Thyroid gland (tissue), 4 donors: ENCODE measurements around the gene ZDHHC5. TPM values are rescaled to one million over a fixed set of nuclear protein-coding genes. Genes with fewer than 3 reads are reported as not detected.
"Not testable (repeated sequence)": the region's sequence is repeated elsewhere in the genome, so short reads cannot be mapped to it uniquely, and the experiment has no call there.

Experiments
- DNase-seq, 2 donors: peaks; one replicate each; pipeline ENCODE4 v3.0.0-alpha.2; 2019
- H3K27ac ChIP-seq, 3 donors: fragments of 200-600 bp; sonication (generic); 1 replicate in 2 of 3; 2 replicates in 1 of 3; pipeline ENCODE4 v1.5.1; 2016 to 2019; ENCODE audit warnings: mild to moderate bottlenecking in 1 of 3, moderate library complexity in 1 of 3
- H3K27me3 ChIP-seq: fragments of 200-600 bp; sonication (generic); one replicate; pipeline ENCODE4 v1.5.1; 2019
- H3K36me3 ChIP-seq, 2 donors: fragments of 200-600 bp; sonication (generic); one replicate each; pipeline ENCODE4 v1.5.1; 2016 to 2019
- H3K4me1 ChIP-seq, 2 donors: fragments of 200-600 bp; sonication (generic); one replicate each; pipeline ENCODE4 v1.5.1; 2017 to 2019
- H3K4me3 ChIP-seq, 3 donors: fragments of 200-600 bp; sonication (generic); replicated peaks in 1 of 3; 1 replicate in 2 of 3; 2 replicates in 1 of 3; pipeline ENCODE4 v1.5.1; 2016; ENCODE audit warnings: mild to moderate bottlenecking in 1 of 3
- H3K9me3 ChIP-seq: fragments of 200-600 bp; sonication (generic); one replicate; pipeline ENCODE4 v1.5.1; 2017
- CTCF ChIP-seq, 6 experiments: fragments of 200-600 bp in 3 of 6; fragments of 450-650 bp in 3 of 6; sonication (generic) in 3 of 6; IDR thresholded peaks; one replicate each; pipeline ENCODE4 v1.5.1; 2016 to 2019; ENCODE audit warnings: antibody characterized with exemption in 6 of 6, mild to moderate bottlenecking in 2 of 6, inconsistent platforms in 1 of 6, moderate library complexity in 1 of 6
- POLR2A ChIP-seq, 2 donors: fragments of 450-650 bp; IDR thresholded peaks; one replicate each; pipeline ENCODE4 v1.6.1; 2017; ENCODE audit warnings: antibody characterized with exemption in 2 of 2, mild to moderate bottlenecking in 2 of 2, moderate library complexity in 1 of 2
- WGBS, 2 donors: methylation state at CpG; one replicate each; pipeline ENCODE4 v1.1.5; 2017; 5-methylcytosine and 5-hydroxymethylcytosine counted together
- intact Hi-C: fragments of 100-400 bp; cut with DNase I; formaldehyde crosslinking; loops from one replicate; pipeline ENCODE4 v1.15.1; 2023
- total RNA-seq, 4 donors: library from RNA; depleted of rRNA; stranded (reverse); fragments of >200 nt; gene quantifications; one replicate each; pipeline ENCODE4 v1.2.3, GENCODE V29; 2016

The ZDHHC5 gene
- total RNA-seq, 4 donors from 2014 or later = 55.5 to 77.5 (median 71.6) TPM

GRCh38 chr11:57703341-57703740, 35.4 kb downstream of the ZDHHC5 start:
- intact Hi-C loops = no loop called here
- Histone ChIP-seq H3K36me3 (peaks cover 24 to 30% of the 10 kb centered on the region in 2 donors), H3K27ac (peak overlapping the region; percentile 71 to 77 (median 72)), H3K4me1 (peaks cover 10 to 23% of the 10 kb centered on the region in 2 donors), H3K27me3 (no peaks in the 10 kb centered on the region), H3K9me3 (no peaks in the 10 kb centered on the region), H3K4me3 (no peak overlapping the region)
- 29 to 36% methylated on average over 4 of the region's 4 CpGs for WGBS, 2 donors
- TF ChIP-seq CTCF (IDR thresholded peaks at IDR 0.05) (no peak), POLR2A (IDR thresholded peaks at IDR 0.05) (peak in 1 of 2 donors; percentile 33)
- peak; percentile 62 to 68 for DNase-seq

- Histone ChIP-seq H3K27ac (peak overlapping the region in 1 of 3 donors; percentile 42), H3K9me3 (no peaks in the 10 kb centered on the region), H3K27me3 (no peaks in the 10 kb centered on the region), H3K36me3 (peaks cover 9 to 14% of the 10 kb centered on the region in 2 donors), H3K4me3 (no peak overlapping the region), H3K4me1 (peaks cover 10 to 23% of the 10 kb centered on the region in 2 donors)
- no peak for DNase-seq
- TF ChIP-seq CTCF (IDR thresholded peaks at IDR 0.05) = no peak
- no peak for TF ChIP-seq POLR2A (IDR thresholded peaks at IDR 0.05)
- 93 to 95% methylated on average over 6 of the region's 6 CpGs for WGBS, 2 donors
- intact Hi-C loops = no loop called here
These were observed 37.0 kb downstream of the ZDHHC5 start for GRCh38 chr11:57704932-57705331.

GRCh38 chr11:57705432-57705831, 37.5 kb downstream of the ZDHHC5 start:
- Histone ChIP-seq H3K36me3 (peaks cover 4 to 11% of the 10 kb centered on the region in 2 donors), H3K27ac (peak overlapping the region in 1 of 3 donors; percentile 42), H3K4me1 (peaks cover 10 to 23% of the 10 kb centered on the region in 2 donors)
- DNase-seq, intact Hi-C loops, H3K9me3 ChIP-seq, H3K4me3 ChIP-seq, H3K27me3 ChIP-seq: not testable (repeated sequence)
- WGBS, 2 donors = 69 to 83% methylated on average over 8 of the region's 8 CpGs

- Histone ChIP-seq H3K27ac (no peak overlapping the region), H3K27me3 (no peaks in the 10 kb centered on the region), H3K4me3 (no peak overlapping the region), H3K4me1 (peaks cover 21 to 29% of the 10 kb centered on the region in 2 donors), H3K9me3 (no peaks in the 10 kb centered on the region), H3K36me3 (peaks cover 0 to under 1% of the 10 kb centered on the region in 2 donors)
- intact Hi-C loops = loop anchor here (5.0 kb wide), 1 partner anchor 33 kb away; no protein-coding TSS in a partner anchor
- 96 to 97% methylated on average over 5 of the region's 5 CpGs for WGBS, 2 donors
- TF ChIP-seq POLR2A (IDR thresholded peaks at IDR 0.05) (no peak), CTCF (IDR thresholded peaks at IDR 0.05) (no peak)
- DNase-seq = no peak
These were observed 42.0 kb downstream of the ZDHHC5 start for GRCh38 chr11:57709802-57710367.

- intact Hi-C loops = loop anchor here (5.0 kb wide), 1 partner anchor 34 kb away; no protein-coding TSS in a partner anchor
- H3K4me1 ChIP-seq = peaks cover 21 to 22% of the 10 kb centered on the region in 2 donors
- TF ChIP-seq CTCF (IDR thresholded peaks at IDR 0.05) (peak in 1 of 6 experiments; percentile 8), POLR2A (IDR thresholded peaks at IDR 0.05) (peak in 1 of 2 donors; percentile 69)
- H3K36me3 ChIP-seq = no peaks in the 10 kb centered on the region
- peak within 1 kb of the TSS; percentile 40 to 93 (median 71) for H3K27ac ChIP-seq
- peak within 1 kb of the TSS; percentile 49 to 78 (median 55) for H3K4me3 ChIP-seq
- H3K27me3 ChIP-seq = no peaks in the 10 kb centered on the region
- peak; percentile 93 to 96 for DNase-seq
- no peaks in the 10 kb centered on the region for H3K9me3 ChIP-seq
- WGBS, 2 donors = 1 to 6% methylated on average over 19 to 43 of the region's 51 CpGs
These were observed 43.7 kb downstream of the ZDHHC5 start, which contains the start of gene MED19 for GRCh38 chr11:57711414-57712255. Gene MED19, minus strand, starts transcription at chr11:57712215. Its CDS starts 36 bp downstream, at chr11:57712179.
